ENCODE measurements around the gene CHD1.

CHD1 gene

GRCh38 chr5:98899456-98899855 is 29.4 kb downstream of the CHD1 start:
- Histone ChIP-seq H3K79me2 (ENCODE audit: control insufficient read depth, insufficient read depth, low read length, unreplicated experiment) (peaks cover 18% of the 10 kb centered on the region), H2AFZ (ENCODE audit: low read length, unreplicated experiment) (no peak overlapping the region), H3K27me3 (ENCODE audit: insufficient read depth, low read length) (no peaks in the 10 kb centered on the region), H3K4me1 (ENCODE audit: control insufficient read depth, insufficient read depth, low read length, unreplicated experiment) (peaks cover 16% of the 10 kb centered on the region), H3K27ac (ENCODE audit: low read depth, low read length) (no peak overlapping the region), H3K36me3 (ENCODE audit: insufficient read depth, low read length) (peaks cover 46% of the 10 kb centered on the region), H3K4me3 (ENCODE audit: low read depth, low read length) (no peak overlapping the region)

- Histone ChIP-seq H2AFZ (ENCODE audit: low read length, unreplicated experiment) (no peak overlapping the region), H3K4me1 (ENCODE audit: control insufficient read depth, insufficient read depth, low read length, unreplicated experiment) (peaks cover 11% of the 10 kb centered on the region), H3K4me3 (ENCODE audit: low read depth, low read length) (no peak overlapping the region), H3K36me3 (ENCODE audit: insufficient read depth, low read length) (peaks cover 46% of the 10 kb centered on the region), H3K27ac (ENCODE audit: low read depth, low read length) (no peak overlapping the region), H3K79me2 (ENCODE audit: control insufficient read depth, insufficient read depth, low read length, unreplicated experiment) (peaks cover 11% of the 10 kb centered on the region), H3K27me3 (ENCODE audit: insufficient read depth, low read length) (no peaks in the 10 kb centered on the region)
Measured at GRCh38 chr5:98898743-98899142, 30.1 kb downstream of the CHD1 start.

GRCh38 chr5:98891591-98891990 is 37.2 kb downstream of the CHD1 start:
- no peak overlapping the region for H3K27ac ChIP-seq (ENCODE audit: low read depth, low read length)
- H3K27me3 ChIP-seq (ENCODE audit: insufficient read depth, low read length): no peaks in the 10 kb centered on the region
- H3K4me3 ChIP-seq (ENCODE audit: low read depth, low read length): no peak overlapping the region
- peaks cover 39% of the 10 kb centered on the region for H3K36me3 ChIP-seq (ENCODE audit: insufficient read depth, low read length)
- peaks cover 6% of the 10 kb centered on the region for H3K79me2 ChIP-seq (ENCODE audit: control insufficient read depth, insufficient read depth, low read length, unreplicated experiment)
- no peak overlapping the region for H2AFZ ChIP-seq (ENCODE audit: low read length, unreplicated experiment)
- H3K4me1 ChIP-seq (ENCODE audit: control insufficient read depth, insufficient read depth, low read length, unreplicated experiment): no peaks in the 10 kb centered on the region

- Histone ChIP-seq H3K27me3 (ENCODE audit: insufficient read depth, low read length) (no peaks in the 10 kb centered on the region), H3K4me1 (ENCODE audit: control insufficient read depth, insufficient read depth, low read length, unreplicated experiment) (no peaks in the 10 kb centered on the region), H3K79me2 (ENCODE audit: control insufficient read depth, insufficient read depth, low read length, unreplicated experiment) (peaks cover 2% of the 10 kb centered on the region), H2AFZ (ENCODE audit: low read length, unreplicated experiment) (no peak overlapping the region), H3K27ac (ENCODE audit: low read depth, low read length) (no peak overlapping the region), H3K36me3 (ENCODE audit: insufficient read depth, low read length) (peaks cover 49% of the 10 kb centered on the region), H3K4me3 (ENCODE audit: low read depth, low read length) (no peak overlapping the region)
Measured at GRCh38 chr5:98880598-98880997, 48.2 kb downstream of the CHD1 start.

GRCh38 chr5:98880151-98880550 is 48.7 kb downstream of the CHD1 start:
- Histone ChIP-seq H3K79me2 (ENCODE audit: control insufficient read depth, insufficient read depth, low read length, unreplicated experiment) (peaks cover 2% of the 10 kb centered on the region), H3K4me3 (ENCODE audit: low read depth, low read length) (no peak overlapping the region), H3K4me1 (ENCODE audit: control insufficient read depth, insufficient read depth, low read length, unreplicated experiment) (no peaks in the 10 kb centered on the region), H2AFZ (ENCODE audit: low read length, unreplicated experiment) (no peak overlapping the region), H3K27ac (ENCODE audit: low read depth, low read length) (no peak overlapping the region), H3K36me3 (ENCODE audit: insufficient read depth, low read length) (peaks cover 54% of the 10 kb centered on the region), H3K27me3 (ENCODE audit: insufficient read depth, low read length) (no peaks in the 10 kb centered on the region)

- H3K79me2 ChIP-seq (ENCODE audit: control insufficient read depth, insufficient read depth, low read length, unreplicated experiment): peaks cover 2% of the 10 kb centered on the region
- no peaks in the 10 kb centered on the region for H3K4me1 ChIP-seq (ENCODE audit: control insufficient read depth, insufficient read depth, low read length, unreplicated experiment)
- no peak overlapping the region for H2AFZ ChIP-seq (ENCODE audit: low read length, unreplicated experiment)
- no peak overlapping the region for H3K4me3 ChIP-seq (ENCODE audit: low read depth, low read length)
- no peaks in the 10 kb centered on the region for H3K27me3 ChIP-seq (ENCODE audit: insufficient read depth, low read length)
- H3K36me3 ChIP-seq (ENCODE audit: insufficient read depth, low read length): peaks cover 59% of the 10 kb centered on the region
- H3K27ac ChIP-seq (ENCODE audit: low read depth, low read length): no peak overlapping the region
Measured at GRCh38 chr5:98877600-98877999, 51.2 kb downstream of the CHD1 start.

- Histone ChIP-seq H3K4me3 (ENCODE audit: low read depth, low read length) (no peak overlapping the region), H3K27me3 (ENCODE audit: insufficient read depth, low read length) (no peaks in the 10 kb centered on the region), H3K79me2 (ENCODE audit: control insufficient read depth, insufficient read depth, low read length, unreplicated experiment) (peaks cover 5% of the 10 kb centered on the region), H3K4me1 (ENCODE audit: control insufficient read depth, insufficient read depth, low read length, unreplicated experiment) (no peaks in the 10 kb centered on the region), H3K36me3 (ENCODE audit: insufficient read depth, low read length) (peaks cover 58% of the 10 kb centered on the region), H2AFZ (ENCODE audit: low read length, unreplicated experiment) (no peak overlapping the region), H3K27ac (ENCODE audit: low read depth, low read length) (no peak overlapping the region)
Measured at GRCh38 chr5:98872674-98873073, 56.1 kb downstream of the CHD1 start.

GRCh38 chr5:98865690-98866089 is 63.1 kb downstream of the CHD1 start:
- no peak overlapping the region for H2AFZ ChIP-seq (ENCODE audit: low read length, unreplicated experiment)
- no peaks in the 10 kb centered on the region for H3K4me1 ChIP-seq (ENCODE audit: control insufficient read depth, insufficient read depth, low read length, unreplicated experiment)
- H3K27me3 ChIP-seq (ENCODE audit: insufficient read depth, low read length): no peaks in the 10 kb centered on the region
- H3K4me3 ChIP-seq (ENCODE audit: low read depth, low read length): no peak overlapping the region
- H3K36me3 ChIP-seq (ENCODE audit: insufficient read depth, low read length): peaks cover 25% of the 10 kb centered on the region
- H3K79me2 ChIP-seq (ENCODE audit: control insufficient read depth, insufficient read depth, low read length, unreplicated experiment): no peaks in the 10 kb centered on the region
- no peak overlapping the region for H3K27ac ChIP-seq (ENCODE audit: low read depth, low read length)

- Histone ChIP-seq H3K27me3 (ENCODE audit: insufficient read depth, low read length) (no peaks in the 10 kb centered on the region), H3K27ac (ENCODE audit: low read depth, low read length) (no peak overlapping the region), H3K4me1 (ENCODE audit: control insufficient read depth, insufficient read depth, low read length, unreplicated experiment) (no peaks in the 10 kb centered on the region), H2AFZ (ENCODE audit: low read length, unreplicated experiment) (no peak overlapping the region), H3K4me3 (ENCODE audit: low read depth, low read length) (no peak overlapping the region), H3K36me3 (ENCODE audit: insufficient read depth, low read length) (no peaks in the 10 kb centered on the region), H3K79me2 (ENCODE audit: control insufficient read depth, insufficient read depth, low read length, unreplicated experiment) (no peaks in the 10 kb centered on the region)
Measured at GRCh38 chr5:98847054-98847453, 81.8 kb downstream of the CHD1 start.

GRCh38 chr5:98846520-98846919 is 82.3 kb downstream of the CHD1 start:
- Histone ChIP-seq H3K4me1 (ENCODE audit: control insufficient read depth, insufficient read depth, low read length, unreplicated experiment) (no peaks in the 10 kb centered on the region), H3K27me3 (ENCODE audit: insufficient read depth, low read length) (no peaks in the 10 kb centered on the region)

GRCh38 chr5:98845878-98846277 is 82.9 kb downstream of the CHD1 start:
- Histone ChIP-seq H3K4me3 (ENCODE audit: low read depth, low read length) (no peak overlapping the region), H3K27me3 (ENCODE audit: insufficient read depth, low read length) (no peaks in the 10 kb centered on the region), H3K79me2 (ENCODE audit: control insufficient read depth, insufficient read depth, low read length, unreplicated experiment) (no peaks in the 10 kb centered on the region), H2AFZ (ENCODE audit: low read length, unreplicated experiment) (no peak overlapping the region), H3K36me3 (ENCODE audit: insufficient read depth, low read length) (no peaks in the 10 kb centered on the region), H3K4me1 (ENCODE audit: control insufficient read depth, insufficient read depth, low read length, unreplicated experiment) (no peaks in the 10 kb centered on the region), H3K27ac (ENCODE audit: low read depth, low read length) (no peak overlapping the region)

More at GRCh38 chr5:98846520-98846919, 82.3 kb downstream of the CHD1 start:
- H3K4me3 ChIP-seq (ENCODE audit: low read depth, low read length): no peak overlapping the region
- no peak overlapping the region for H3K27ac ChIP-seq (ENCODE audit: low read depth, low read length)
- no peaks in the 10 kb centered on the region for H3K36me3 ChIP-seq (ENCODE audit: insufficient read depth, low read length)
- no peak overlapping the region for H2AFZ ChIP-seq (ENCODE audit: low read length, unreplicated experiment)
- no peaks in the 10 kb centered on the region for H3K79me2 ChIP-seq (ENCODE audit: control insufficient read depth, insufficient read depth, low read length, unreplicated experiment)
